ENCODE measurements around the gene MYBPC2.
A peak's percentile ranks its signal among the peaks of the same experiment; 100 is the strongest.

MYBPC2 gene

DNA sequence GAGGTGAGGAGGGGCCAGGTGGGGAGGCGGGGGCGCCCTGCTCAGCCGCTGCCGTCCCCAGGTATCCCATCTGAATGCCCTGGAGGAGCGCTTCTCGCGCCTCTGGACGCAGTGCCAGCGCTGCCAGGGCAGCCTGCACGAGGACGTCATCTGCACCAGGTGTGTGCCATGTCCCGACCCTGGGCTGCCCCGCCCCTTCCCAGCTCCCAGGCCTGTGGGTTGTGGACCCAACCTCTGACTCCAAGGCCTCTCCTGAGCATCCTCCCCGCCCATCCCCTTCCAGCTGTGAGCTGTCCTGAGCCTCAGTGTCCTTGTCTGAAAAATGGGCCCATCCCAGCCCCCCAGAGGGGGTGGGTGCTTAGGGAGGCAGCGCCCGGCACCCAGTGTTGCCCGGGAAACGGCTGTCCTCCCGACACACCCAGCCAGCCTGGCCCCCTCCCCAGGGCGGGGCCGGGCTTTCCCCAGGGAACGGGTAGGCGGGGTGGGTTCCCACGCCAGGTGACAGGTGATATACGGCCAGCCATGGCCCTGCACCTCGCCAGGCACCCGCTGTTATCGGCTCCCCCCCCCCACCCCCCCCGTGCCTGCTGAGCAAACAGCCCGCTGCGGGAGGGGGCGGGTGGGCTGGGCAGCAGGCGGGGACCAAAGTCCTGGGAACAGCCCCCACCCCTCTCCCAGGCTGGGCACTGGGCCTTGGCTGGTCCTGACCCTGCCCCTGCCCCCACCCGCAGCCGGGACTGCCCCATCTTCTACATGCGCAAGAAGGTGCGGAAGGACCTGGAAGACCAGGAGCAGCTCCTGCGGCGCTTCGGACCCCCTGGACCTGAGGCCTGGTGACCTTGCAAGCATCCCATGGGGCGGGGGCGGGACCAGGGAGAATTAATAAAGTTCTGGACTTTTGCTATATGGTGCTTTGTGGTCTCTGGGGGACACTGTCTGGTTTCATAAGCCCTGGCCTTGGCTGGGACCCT, 15.3 kb upstream of the MYBPC2 start:
- in situ Hi-C loops (cut with MboI; ENCODE audit: low sequenced_read_pairs, unreplicated experiment): no loop called here
- DNase-seq (ENCODE audit: low spot score): no peak
- TF ChIP-seq, protein P1, sequence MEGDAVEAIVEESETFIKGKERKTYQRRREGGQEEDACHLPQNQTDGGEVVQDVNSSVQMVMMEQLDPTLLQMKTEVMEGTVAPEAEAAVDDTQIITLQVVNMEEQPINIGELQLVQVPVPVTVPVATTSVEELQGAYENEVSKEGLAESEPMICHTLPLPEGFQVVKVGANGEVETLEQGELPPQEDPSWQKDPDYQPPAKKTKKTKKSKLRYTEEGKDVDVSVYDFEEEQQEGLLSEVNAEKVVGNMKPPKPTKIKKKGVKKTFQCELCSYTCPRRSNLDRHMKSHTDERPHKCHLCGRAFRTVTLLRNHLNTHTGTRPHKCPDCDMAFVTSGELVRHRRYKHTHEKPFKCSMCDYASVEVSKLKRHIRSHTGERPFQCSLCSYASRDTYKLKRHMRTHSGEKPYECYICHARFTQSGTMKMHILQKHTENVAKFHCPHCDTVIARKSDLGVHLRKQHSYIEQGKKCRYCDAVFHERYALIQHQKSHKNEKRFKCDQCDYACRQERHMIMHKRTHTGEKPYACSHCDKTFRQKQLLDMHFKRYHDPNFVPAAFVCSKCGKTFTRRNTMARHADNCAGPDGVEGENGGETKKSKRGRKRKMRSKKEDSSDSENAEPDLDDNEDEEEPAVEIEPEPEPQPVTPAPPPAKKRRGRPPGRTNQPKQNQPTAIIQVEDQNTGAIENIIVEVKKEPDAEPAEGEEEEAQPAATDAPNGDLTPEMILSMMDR (IDR thresholded peaks at IDR 0.05; ENCODE audit: borderline replicate concordance, control extremely low read depth, extremely low read depth, insufficient read depth, missing control alignments): no peak

DNA sequence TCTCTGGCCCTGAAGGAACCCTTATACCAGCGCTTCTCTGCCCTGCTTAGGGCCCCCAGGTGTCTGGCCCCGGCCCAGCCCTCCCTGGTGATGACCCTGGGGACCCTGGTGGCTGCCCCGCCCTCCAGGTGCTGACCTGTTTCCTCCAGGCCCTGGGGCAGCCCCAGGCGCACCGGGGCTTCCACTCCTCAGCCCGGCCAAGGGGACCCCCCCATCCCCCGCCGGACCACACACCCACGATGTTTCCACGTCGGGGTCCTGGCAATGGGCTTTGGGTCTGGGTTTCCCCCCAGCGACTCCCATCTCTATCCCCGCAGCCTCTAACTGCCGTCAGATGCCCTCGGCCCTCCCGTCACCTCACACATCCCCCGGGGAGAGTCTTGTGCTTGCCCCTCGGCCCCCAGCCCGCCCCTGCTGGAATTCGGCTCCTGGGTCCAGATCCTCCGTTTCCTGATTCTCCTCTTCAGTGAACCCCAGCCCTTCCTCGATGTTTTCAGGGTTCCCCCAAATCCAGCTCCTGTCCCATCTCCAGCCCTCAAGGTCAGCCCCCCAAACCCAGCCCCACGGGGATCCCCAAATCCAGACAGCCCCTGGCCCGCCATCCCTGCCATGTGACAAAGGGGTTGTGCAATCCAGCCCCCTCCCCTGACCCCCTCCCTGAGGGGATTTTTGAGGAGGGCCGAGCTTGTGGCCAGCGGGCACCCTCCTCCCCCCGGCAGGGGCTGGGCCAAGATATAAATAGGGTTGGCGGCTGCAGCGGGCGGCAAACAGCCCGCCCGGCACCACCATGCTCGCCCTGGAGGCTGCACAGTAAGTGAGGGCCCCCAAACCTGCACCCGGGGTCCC, 14.3 kb upstream of the MYBPC2 start, which contains the start of gene SPIB:
SPIB (plus strand) TSS at position 763 of the 846 bp plus-strand sequence; CDS start at position 788, 25 bp downstream.
- in situ Hi-C loops (cut with MboI; ENCODE audit: low sequenced_read_pairs, unreplicated experiment): no loop called here
- DNase-seq (ENCODE audit: low spot score): peak; percentile 77
- TF ChIP-seq, protein P1 (IDR thresholded peaks at IDR 0.05; ENCODE audit: borderline replicate concordance, control extremely low read depth, extremely low read depth, insufficient read depth, missing control alignments): no peak

DNA sequence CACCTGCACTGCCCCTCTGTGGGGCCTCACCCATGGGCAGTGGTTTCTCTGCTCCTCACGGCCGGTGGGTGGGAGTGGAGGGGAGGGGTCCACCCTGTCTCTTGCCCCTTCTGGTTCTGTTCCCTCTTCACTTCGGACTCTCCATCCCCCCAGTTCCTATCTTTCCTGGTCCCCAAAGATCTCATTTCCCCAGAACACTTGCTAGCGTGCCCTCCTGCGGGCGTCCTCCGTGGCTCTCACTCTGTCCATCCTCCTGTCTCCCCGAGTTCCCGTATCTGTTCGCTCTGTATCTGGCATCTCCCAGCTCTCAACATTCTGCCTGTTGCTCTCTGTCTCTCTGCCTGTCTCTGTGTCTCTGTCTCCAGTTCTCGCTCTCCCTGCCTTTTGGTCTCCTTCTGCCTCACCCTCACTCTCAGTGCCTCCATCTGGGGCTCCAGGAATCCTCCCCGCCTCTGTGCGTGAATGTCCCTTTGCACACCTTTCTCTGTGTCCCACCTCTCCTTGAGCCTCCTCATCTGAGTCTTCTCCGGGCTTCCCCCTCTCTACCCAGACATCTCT, 13.6 kb upstream of the MYBPC2 start:
- in situ Hi-C loops (cut with MboI; ENCODE audit: low sequenced_read_pairs, unreplicated experiment): no loop called here
- no peak for DNase-seq (ENCODE audit: low spot score)

DNA sequence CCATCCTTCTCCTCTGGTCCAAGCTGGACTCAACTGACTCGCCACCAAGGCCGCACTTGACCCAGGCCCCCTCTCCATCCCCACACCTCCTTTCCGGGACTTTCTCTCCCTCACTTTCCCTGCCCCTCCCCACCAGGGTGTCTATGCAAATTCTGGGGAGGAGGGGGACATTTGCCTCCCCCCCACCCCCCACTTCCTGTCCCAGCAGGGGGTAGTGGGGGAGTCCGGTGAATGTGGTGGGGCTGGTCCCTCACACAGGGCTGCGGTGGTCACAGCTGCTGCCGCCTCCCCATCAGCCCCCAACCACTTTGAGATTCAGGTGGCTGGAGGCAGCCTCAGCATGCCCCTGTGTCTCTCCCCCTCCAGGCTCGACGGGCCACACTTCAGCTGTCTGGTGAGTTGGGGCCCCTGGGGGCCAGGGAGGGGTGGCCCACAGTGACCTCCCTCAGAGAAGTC, 13.1 kb upstream of the MYBPC2 start:
- in situ Hi-C loops (cut with MboI; ENCODE audit: low sequenced_read_pairs, unreplicated experiment): no loop called here
- peak; percentile 76 for DNase-seq (ENCODE audit: low spot score)
- TF ChIP-seq, protein P1 (IDR thresholded peaks at IDR 0.05; ENCODE audit: borderline replicate concordance, control extremely low read depth, extremely low read depth, insufficient read depth, missing control alignments): no peak

More for the DNA sequence above, 13.6 kb upstream of the MYBPC2 start:
- TF ChIP-seq, protein P1 (IDR thresholded peaks at IDR 0.05; ENCODE audit: borderline replicate concordance, control extremely low read depth, extremely low read depth, insufficient read depth, missing control alignments): no peak

DNA sequence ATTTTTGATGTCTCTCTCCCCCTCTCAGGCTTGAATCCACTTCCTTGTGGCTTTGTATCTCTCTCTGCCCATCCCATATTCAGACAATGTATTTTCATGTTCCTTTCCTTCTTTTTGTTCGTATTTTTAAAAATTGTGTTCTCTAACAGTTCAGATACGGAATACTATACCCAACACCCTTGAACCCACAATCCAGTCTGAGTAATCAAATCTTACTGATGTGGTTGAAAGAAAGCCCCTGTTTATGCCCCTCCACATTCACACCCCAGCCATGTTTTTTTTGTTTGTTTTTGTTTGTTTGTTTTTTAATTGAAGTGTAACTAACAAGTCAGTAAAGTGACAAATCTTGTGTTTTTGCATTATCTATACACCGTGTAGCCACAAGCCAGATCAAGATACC, 12.6 kb upstream of the MYBPC2 start:
- no peak for DNase-seq (ENCODE audit: low spot score)
- in situ Hi-C loops (cut with MboI; ENCODE audit: low sequenced_read_pairs, unreplicated experiment): no loop called here
- TF ChIP-seq, protein P1 (IDR thresholded peaks at IDR 0.05; ENCODE audit: borderline replicate concordance, control extremely low read depth, extremely low read depth, insufficient read depth, missing control alignments): no peak

DNA sequence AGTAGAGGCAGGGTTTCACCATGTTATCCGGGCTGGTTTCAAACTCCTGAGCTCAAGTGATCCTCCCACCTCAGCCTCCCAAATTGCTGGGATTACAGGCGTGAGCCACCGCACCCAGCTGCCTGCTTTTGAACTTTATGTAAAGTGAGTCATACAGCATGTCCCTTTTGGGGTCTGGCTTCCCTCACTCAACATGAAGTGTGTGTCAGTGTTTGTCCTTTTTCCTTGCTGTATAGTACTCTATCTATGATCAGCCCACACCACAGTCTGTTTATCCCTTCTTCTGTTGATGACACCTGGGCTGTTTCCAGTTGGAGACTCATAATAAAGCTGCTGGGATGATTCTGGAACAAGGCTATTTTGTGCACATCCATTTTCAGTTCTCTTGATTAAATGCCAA, 11.9 kb upstream of the MYBPC2 start:
- DNase-seq (ENCODE audit: low spot score): no peak
- TF ChIP-seq, protein P1 (IDR thresholded peaks at IDR 0.05; ENCODE audit: borderline replicate concordance, control extremely low read depth, extremely low read depth, insufficient read depth, missing control alignments): no peak
- in situ Hi-C loops (cut with MboI; ENCODE audit: low sequenced_read_pairs, unreplicated experiment): no loop called here

All from GM13976 (cell line).